HG02759 (cell line): ENCODE data around the gene PDE1A.

Experiments used
- ATAC-seq: cut with Tn5 transposase; IDR thresholded peaks from one replicate; pipeline ENCODE4 v1.9.1; 2021; ENCODE audit warnings: mild to moderate bottlenecking, moderate library complexity; ENCODE audit not compliant: unreplicated experiment

The PDE1A gene

GRCh38 chr2:182224669-182225068 is 202.2 kb downstream of the PDE1A start:
- ATAC-seq, result no peak

GRCh38 chr2:182220998-182221397 is 205.8 kb downstream of the PDE1A start:
- no peak for ATAC-seq

GRCh38 chr2:182220335-182220734 is 206.5 kb downstream of the PDE1A start:
- no peak for ATAC-seq

GRCh38 chr2:182210669-182211068 is 216.2 kb downstream of the PDE1A start:
- no peak for ATAC-seq

- no peak for ATAC-seq
These were observed 218.4 kb downstream of the PDE1A start for GRCh38 chr2:182208421-182208820.

GRCh38 chr2:182207049-182207746 is 219.6 kb downstream of the PDE1A start:
- ATAC-seq, result no peak

- ATAC-seq, result no peak
These were observed 229.3 kb downstream of the PDE1A start for GRCh38 chr2:182197529-182197928.

GRCh38 chr2:182193291-182193690 is 233.5 kb downstream of the PDE1A start:
- no peak for ATAC-seq

- no peak for ATAC-seq
These were observed 235.8 kb downstream of the PDE1A start for GRCh38 chr2:182191061-182191460.

- no peak for ATAC-seq
These were observed 239.7 kb downstream of the PDE1A start for GRCh38 chr2:182187130-182187529.

- ATAC-seq, result peak; percentile 75
These were observed 240.6 kb downstream of the PDE1A start for GRCh38 chr2:182186132-182186735.

GRCh38 chr2:182182436-182182835 is 244.4 kb downstream of the PDE1A start:
- no peak for ATAC-seq

- no peak for ATAC-seq
These were observed 245.5 kb downstream of the PDE1A start for GRCh38 chr2:182181381-182181780.

GRCh38 chr2:182179176-182179575 is 247.7 kb downstream of the PDE1A start:
- no peak for ATAC-seq

- no peak for ATAC-seq
These were observed 252.8 kb downstream of the PDE1A start for GRCh38 chr2:182173944-182174622.

- no peak for ATAC-seq
These were observed 256.5 kb downstream of the PDE1A start for GRCh38 chr2:182170341-182170740.

- ATAC-seq, result no peak
These were observed 259.0 kb downstream of the PDE1A start for GRCh38 chr2:182167882-182168281.

- ATAC-seq, result no peak
These were observed 260.0 kb downstream of the PDE1A start for GRCh38 chr2:182166841-182167240.

- no peak for ATAC-seq
These were observed 260.4 kb downstream of the PDE1A start for GRCh38 chr2:182166406-182166805.

GRCh38 chr2:182165202-182165601 is 261.6 kb downstream of the PDE1A start:
- no peak for ATAC-seq

- ATAC-seq, result no peak
These were observed 262.1 kb downstream of the PDE1A start for GRCh38 chr2:182164686-182165085.

- ATAC-seq, result no peak
These were observed 263.0 kb downstream of the PDE1A start for GRCh38 chr2:182163878-182164277.
